Osteoblast (primary cell): ENCODE measurements around the gene BPIFB2. TPM values are rescaled to one million over a fixed set of nuclear protein-coding genes. Genes with fewer than 3 reads are reported as not detected.

Source experiments
- DNase-seq: peaks from one replicate; pipeline ENCODE4 v3.0.0; 2011; ENCODE audit warnings: low spot score, mixed read lengths; ENCODE audit not compliant: insufficient read length; ENCODE audit errors: missing footprints
- H2AFZ ChIP-seq: 2 replicates; pipeline ENCODE4 v1.6.0; 2011; ENCODE audit warnings: mild to moderate bottlenecking, low read length
- H3K27ac ChIP-seq: 2 replicates; pipeline ENCODE4 v1.5.1; 2011; ENCODE audit warnings: mild to moderate bottlenecking, low read depth, low read length, moderate library complexity
- H3K27me3 ChIP-seq: 2 replicates; pipeline ENCODE4 v1.6.0; 2012; ENCODE audit warnings: mild to moderate bottlenecking, control low read depth, inconsistent platforms, low read length, moderate library complexity; ENCODE audit not compliant: insufficient read depth
- H3K36me3 ChIP-seq: 2 replicates; pipeline ENCODE4 v1.5.1; 2011; ENCODE audit warnings: mild to moderate bottlenecking, low read length, control low read depth, moderate library complexity; ENCODE audit not compliant: insufficient read depth
- H3K4me1 ChIP-seq: 2 replicates; pipeline ENCODE4 v1.5.1; 2011; ENCODE audit warnings: mild to moderate bottlenecking, low read length, control low read depth, moderate library complexity; ENCODE audit not compliant: insufficient read depth
- H3K4me2 ChIP-seq: 2 replicates; pipeline ENCODE4 v1.6.0; 2011; ENCODE audit warnings: mild to moderate bottlenecking, low read length; ENCODE audit not compliant: insufficient read depth
- H3K4me3 ChIP-seq: fragments of 200-600 bp; sonication (generic); 3 replicates; pipeline ENCODE4 v1.5.1; 2012; ENCODE audit warnings: mild to moderate bottlenecking, low read length, inconsistent platforms; ENCODE audit not compliant: insufficient read depth
- H3K79me2 ChIP-seq: 2 replicates; pipeline ENCODE4 v1.6.0; 2012; ENCODE audit warnings: mild to moderate bottlenecking, low read length, control low read depth, inconsistent platforms; ENCODE audit not compliant: insufficient read depth
- H3K9me3 ChIP-seq: 2 replicates; pipeline ENCODE4 v1.5.1; 2011; ENCODE audit warnings: low read depth, low read length, control low read depth
- H4K20me1 ChIP-seq: 2 replicates; pipeline ENCODE4 v1.6.0; 2012; ENCODE audit warnings: mild to moderate bottlenecking, low read length, control low read depth; ENCODE audit not compliant: insufficient read depth
- total RNA-seq: library from RNA; depleted of rRNA; stranded (reverse); fragments of >200 nt; gene quantifications from 2 replicates; pipeline ENCODE4 v1.2.3, GENCODE V29; 2012
- TF ChIP-seq, protein P1 (sequence below): IDR thresholded peaks from 2 replicates; pipeline ENCODE4 v1.5.1; 2011; ENCODE audit warnings: mild to moderate bottlenecking, low read depth, low read length, moderate library complexity; ENCODE audit errors: extremely low read depth

BPIFB2 gene
- total RNA-seq, 1 donor, result not detected

DNA sequence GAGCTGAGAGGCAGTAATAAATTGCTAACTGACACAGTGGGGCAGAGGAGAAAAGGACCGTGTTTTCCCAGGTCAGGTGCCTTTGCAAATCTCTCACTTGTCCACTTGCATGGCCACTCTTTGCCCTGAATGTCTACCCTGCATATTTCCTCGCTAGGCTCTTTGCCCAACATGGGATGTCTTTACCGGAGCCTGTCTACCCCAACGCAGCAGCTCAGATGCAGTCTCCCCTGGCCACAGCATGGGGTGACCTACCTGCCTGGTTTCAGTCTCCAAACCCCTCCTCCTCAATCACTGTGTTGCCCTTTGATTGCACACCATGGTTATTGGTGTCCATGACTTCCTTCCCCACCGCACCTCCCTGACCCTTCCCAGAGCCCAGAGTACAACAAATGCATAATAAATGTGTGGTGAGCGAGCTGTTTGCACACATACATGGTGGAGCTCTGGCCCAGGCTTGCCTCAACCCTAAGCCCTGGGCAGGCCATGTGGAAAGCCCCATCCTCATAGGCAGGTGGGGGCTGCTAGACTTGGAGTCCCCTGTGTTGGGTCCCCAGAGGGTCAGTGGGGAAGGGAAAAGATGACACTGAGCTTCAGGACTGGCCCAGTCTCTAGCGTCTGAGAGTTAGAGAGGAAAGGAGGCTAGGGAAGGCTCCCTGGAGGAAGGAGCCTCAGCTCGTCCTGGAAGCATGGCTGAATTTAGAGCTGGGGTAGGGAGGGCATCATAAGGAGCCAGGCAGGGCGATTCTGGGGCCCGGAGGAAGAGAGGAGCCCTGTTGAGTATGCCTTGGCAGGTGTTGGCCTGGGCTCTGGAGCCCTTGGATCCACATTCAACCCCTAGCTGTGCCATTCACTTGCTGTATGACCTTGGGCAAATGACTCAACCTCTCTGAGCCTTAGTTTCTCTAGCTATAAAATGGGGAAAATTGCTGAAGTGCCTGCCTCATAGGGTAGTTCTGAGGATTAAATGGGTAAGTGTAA lies 19.6 kb downstream of the BPIFB2 start:
- H3K4me3 ChIP-seq, result no peak overlapping the region
- H3K4me1 ChIP-seq, result no peaks in the 10 kb centered on the region
- H3K9me3 ChIP-seq, result no peaks in the 10 kb centered on the region
- no peaks in the 10 kb centered on the region for H3K27me3 ChIP-seq
- H3K36me3 ChIP-seq, result no peaks in the 10 kb centered on the region
- DNase-seq, result peak; percentile 10
- TF ChIP-seq, protein P1, sequence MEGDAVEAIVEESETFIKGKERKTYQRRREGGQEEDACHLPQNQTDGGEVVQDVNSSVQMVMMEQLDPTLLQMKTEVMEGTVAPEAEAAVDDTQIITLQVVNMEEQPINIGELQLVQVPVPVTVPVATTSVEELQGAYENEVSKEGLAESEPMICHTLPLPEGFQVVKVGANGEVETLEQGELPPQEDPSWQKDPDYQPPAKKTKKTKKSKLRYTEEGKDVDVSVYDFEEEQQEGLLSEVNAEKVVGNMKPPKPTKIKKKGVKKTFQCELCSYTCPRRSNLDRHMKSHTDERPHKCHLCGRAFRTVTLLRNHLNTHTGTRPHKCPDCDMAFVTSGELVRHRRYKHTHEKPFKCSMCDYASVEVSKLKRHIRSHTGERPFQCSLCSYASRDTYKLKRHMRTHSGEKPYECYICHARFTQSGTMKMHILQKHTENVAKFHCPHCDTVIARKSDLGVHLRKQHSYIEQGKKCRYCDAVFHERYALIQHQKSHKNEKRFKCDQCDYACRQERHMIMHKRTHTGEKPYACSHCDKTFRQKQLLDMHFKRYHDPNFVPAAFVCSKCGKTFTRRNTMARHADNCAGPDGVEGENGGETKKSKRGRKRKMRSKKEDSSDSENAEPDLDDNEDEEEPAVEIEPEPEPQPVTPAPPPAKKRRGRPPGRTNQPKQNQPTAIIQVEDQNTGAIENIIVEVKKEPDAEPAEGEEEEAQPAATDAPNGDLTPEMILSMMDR, result no peak
- H3K4me2 ChIP-seq, result no peak overlapping the region
- H3K27ac ChIP-seq, result no peak overlapping the region
- H4K20me1 ChIP-seq, result no peaks in the 10 kb centered on the region
- H3K79me2 ChIP-seq, result no peaks in the 10 kb centered on the region
- H2AFZ ChIP-seq, result no peak overlapping the region

DNA sequence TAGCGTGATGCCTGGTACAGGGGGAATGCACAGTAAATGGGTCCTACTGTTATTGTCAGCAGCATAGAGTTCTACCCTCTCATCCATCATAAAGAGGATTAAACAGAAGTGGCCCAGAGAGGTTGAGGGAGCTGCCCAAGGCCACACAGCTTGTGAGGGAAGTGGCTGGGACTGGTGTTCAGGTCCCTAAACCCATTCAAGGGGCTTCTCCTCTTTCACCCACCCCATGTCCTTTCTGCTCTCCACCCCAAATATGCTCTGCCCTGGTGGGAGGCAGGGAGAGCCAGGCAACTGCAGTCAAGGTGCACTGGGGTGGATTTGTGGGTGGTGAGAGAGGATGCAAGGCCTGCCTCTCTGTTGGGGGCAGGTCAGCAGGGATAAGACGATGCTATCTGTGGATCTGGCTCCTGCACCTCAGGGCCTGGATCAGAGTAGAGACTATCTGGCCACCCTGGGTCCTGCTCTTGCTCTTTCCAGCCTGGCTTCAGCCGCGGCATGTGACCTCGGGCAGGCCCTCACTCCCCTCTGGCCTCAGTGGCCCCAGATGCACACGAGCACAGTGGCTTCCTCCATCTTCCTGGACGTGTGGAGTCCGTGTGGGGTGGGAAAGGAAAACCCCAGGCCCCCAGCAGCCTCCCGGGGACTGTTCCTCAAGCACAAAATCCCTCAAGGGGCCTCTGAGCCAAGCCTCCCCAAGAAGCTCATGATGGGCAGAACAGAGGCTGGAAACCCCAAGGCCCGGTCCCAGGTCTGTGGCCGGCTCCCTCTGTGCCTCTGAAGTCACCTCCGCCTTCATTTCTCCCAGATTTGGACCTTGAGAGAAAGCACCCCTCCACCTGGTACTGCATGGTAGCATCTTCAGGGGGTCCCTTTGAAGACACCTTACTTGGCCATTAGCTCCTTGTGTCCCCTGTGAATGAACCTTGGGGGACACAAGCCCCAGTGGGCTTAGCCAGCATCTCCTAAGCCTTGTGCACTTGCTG lies 20.6 kb downstream of the BPIFB2 start:
- H3K4me2 ChIP-seq, result no peak overlapping the region
- H2AFZ ChIP-seq, result no peak overlapping the region
- TF ChIP-seq, protein P1, result no peak
- no peaks in the 10 kb centered on the region for H4K20me1 ChIP-seq
- no peaks in the 10 kb centered on the region for H3K79me2 ChIP-seq
- H3K27ac ChIP-seq, result no peak overlapping the region
- no peaks in the 10 kb centered on the region for H3K36me3 ChIP-seq
- DNase-seq, result peak; percentile 44
- no peak overlapping the region for H3K4me3 ChIP-seq
- H3K27me3 ChIP-seq, result no peaks in the 10 kb centered on the region
- H3K9me3 ChIP-seq, result no peaks in the 10 kb centered on the region
- no peaks in the 10 kb centered on the region for H3K4me1 ChIP-seq

DNA sequence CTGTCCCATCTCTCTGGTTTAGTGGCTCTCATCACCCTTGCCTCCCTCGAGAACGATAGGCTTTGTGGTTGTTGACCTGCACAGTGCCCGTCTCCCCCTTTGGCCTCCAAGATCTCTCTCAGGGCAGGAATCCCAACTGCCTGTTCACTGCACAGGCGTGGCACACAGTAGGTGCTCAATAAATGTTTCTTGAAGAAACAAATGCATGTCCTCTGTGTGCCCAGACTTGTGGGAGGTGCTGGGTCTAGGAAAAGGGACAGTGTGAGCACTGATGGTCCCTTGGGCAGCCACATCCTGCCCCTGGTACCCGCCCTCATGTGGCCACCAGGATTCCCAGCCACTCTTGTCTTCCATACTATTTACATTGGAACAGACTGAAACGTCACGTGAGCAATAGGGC lies 21.4 kb downstream of the BPIFB2 start:
- H3K27me3 ChIP-seq, result no peaks in the 10 kb centered on the region
- no peaks in the 10 kb centered on the region for H3K36me3 ChIP-seq
- H3K4me2 ChIP-seq, result no peak overlapping the region
- no peaks in the 10 kb centered on the region for H3K4me1 ChIP-seq
- no peaks in the 10 kb centered on the region for H3K9me3 ChIP-seq
- no peak overlapping the region for H3K27ac ChIP-seq
- no peak overlapping the region for H3K4me3 ChIP-seq
- no peak for DNase-seq
- H3K79me2 ChIP-seq, result no peaks in the 10 kb centered on the region
- TF ChIP-seq, protein P1, result no peak
- no peak overlapping the region for H2AFZ ChIP-seq
- H4K20me1 ChIP-seq, result no peaks in the 10 kb centered on the region
